Naive thymus-derived CD4-positive, alpha-beta T cell (primary cell): ENCODE data around the gene ST7L. TPM values are rescaled to one million over a fixed set of nuclear protein-coding genes. Genes with fewer than 3 reads are reported as not detected.
A peak's percentile ranks its signal among the peaks of the same experiment; 100 is the strongest.
"Not testable (repeated sequence)": the region's sequence is repeated elsewhere in the genome, so short reads cannot be mapped to it uniquely, and the experiment has no call there.

Source experiments
- ATAC-seq: fragments of 150-1000 bp; cut with Tn5 transposase; 2 replicates; pipeline ENCODE4 v1.10.0; 2021; ENCODE audit warnings: mild to moderate bottlenecking, moderate library complexity
- CTCF ChIA-PET: fragments of 350-600 bp; sonication (Branson Sonifier 250); formaldehyde crosslinking; loops from one replicate; lab custom pipeline; 2021; ENCODE audit warnings: antibody characterized with exemption; lab: Charles Lee
- POLR2A ChIA-PET: fragments of 350-600 bp; sonication (Branson Sonifier 250); formaldehyde crosslinking; loops from one replicate; lab custom pipeline; 2021; ENCODE audit warnings: antibody characterized with exemption, inconsistent platforms; lab: Charles Lee
- DNase-seq, 9 donors: peaks; one replicate each; pipeline versions ENCODE4 v3.0.0 to v3.0.0-alpha.2; 2020 to 2022; ENCODE audit warnings: mixed read lengths in 1 of 9
- H3K27ac ChIP-seq: one replicate; pipeline ENCODE4 v1.7.0; 2013; ENCODE audit warnings: mild to moderate bottlenecking, low read depth, low read length, moderate library complexity
- H3K27me3 ChIP-seq, 2 donors: one replicate each; pipeline ENCODE4 v1.7.0; 2013; ENCODE audit warnings: low read length in 2 of 2, mild to moderate bottlenecking in 2 of 2, moderate library complexity in 2 of 2; ENCODE audit not compliant: control insufficient read depth in 2 of 2, insufficient read depth in 2 of 2
- H3K36me3 ChIP-seq, 3 experiments: 1 replicate in 2 of 3; 2 replicates in 1 of 3; pipeline ENCODE4 v1.7.0; 2013; ENCODE audit warnings: low read length in 3 of 3, mild to moderate bottlenecking in 3 of 3, moderate library complexity in 1 of 3; ENCODE audit not compliant: insufficient read depth in 3 of 3, control insufficient read depth in 2 of 3
- H3K4me1 ChIP-seq, 2 donors: one replicate each; pipeline ENCODE4 v1.7.0; 2013; ENCODE audit warnings: low read length in 2 of 2, mild to moderate bottlenecking in 2 of 2, moderate library complexity in 1 of 2; ENCODE audit not compliant: control insufficient read depth in 2 of 2, insufficient read depth in 2 of 2
- H3K4me3 ChIP-seq: 2 replicates; pipeline ENCODE4 v1.7.0; 2013; ENCODE audit warnings: mild to moderate bottlenecking, low read length
- H3K9me3 ChIP-seq, 3 experiments: 1 replicate in 2 of 3; 2 replicates in 1 of 3; pipeline ENCODE4 v1.7.0; 2013; ENCODE audit warnings: low read length in 3 of 3; ENCODE audit not compliant: control insufficient read depth in 2 of 3
- H3K27ac Mint-ChIP-seq, 9 donors: one replicate each; pipeline ENCODE4 v1.8.0; 2020 to 2022; ENCODE audit warnings: mixed read lengths in 9 of 9, mild to moderate bottlenecking in 8 of 9, moderate library complexity in 5 of 9, inconsistent platforms in 2 of 9
- H3K27me3 Mint-ChIP-seq, 5 donors: one replicate each; pipeline ENCODE4 v1.8.0; 2021 to 2022; ENCODE audit warnings: mixed read lengths in 5 of 5, mild to moderate bottlenecking in 1 of 5
- H3K36me3 Mint-ChIP-seq, 5 donors: one replicate each; pipeline ENCODE4 v1.8.0; 2020 to 2022; ENCODE audit warnings: mixed read lengths in 5 of 5, mild to moderate bottlenecking in 3 of 5, inconsistent platforms in 1 of 5
- H3K4me1 Mint-ChIP-seq, 7 donors: one replicate each; pipeline ENCODE4 v1.8.0; 2020 to 2022; ENCODE audit warnings: mixed read lengths in 7 of 7, mild to moderate bottlenecking in 3 of 7, inconsistent platforms in 1 of 7
- H3K4me3 Mint-ChIP-seq, 10 donors: one replicate each; pipeline ENCODE4 v1.8.0; 2020 to 2022; ENCODE audit warnings: mild to moderate bottlenecking in 10 of 10, mixed read lengths in 10 of 10, moderate library complexity in 6 of 10, inconsistent platforms in 2 of 10
- H3K9me3 Mint-ChIP-seq, 11 donors: one replicate each; pipeline ENCODE4 v1.8.0; 2020 to 2022; ENCODE audit warnings: mixed read lengths in 11 of 11, mild to moderate bottlenecking in 4 of 11, inconsistent platforms in 1 of 11, moderate library complexity in 1 of 11
- intact Hi-C, 2 donors: fragments of 100-400 bp; cut with micrococcal nuclease; formaldehyde crosslinking; loops; one replicate each; pipeline ENCODE4 v1.15.1; 2023
- polyA plus RNA-seq, 2 donors: library from polyadenylated mRNA; unstranded; fragments of 300-500 nt; fragmentation: Illumina TruSeq; gene quantifications; one replicate each; pipeline ENCODE4 v1.2.3, GENCODE V29; 2021
- total RNA-seq, 6 experiments: library from RNA in 5 of 6; stranded (reverse) in 5 of 6; gene quantifications; 1 replicate in 5 of 6; 2 replicates in 1 of 6; pipeline ENCODE4 v1.2.3 and lab custom pipeline; 2021 to 2026

Gene ST7L
- total and polyA plus RNA-seq, 7 experiments from 2014 or later, result 14.0 to 26.8 (median 22.7) TPM

- Histone ChIP-seq H3K9me3 (no peaks in the 10 kb centered on the region), H3K36me3 (no peaks in the 10 kb centered on the region), H3K27ac (no peak overlapping the region), H3K4me1 (no peaks in the 10 kb centered on the region), H3K27me3 (no peaks in the 10 kb centered on the region), H3K4me3 (no peak overlapping the region)
- H3K36me3 Mint-ChIP-seq, result no peaks in the 10 kb centered on the region
- ChIA-PET POLR2A (no interaction called here), CTCF (no interaction called here)
- intact Hi-C loops, result no loop called here
- H3K4me1 Mint-ChIP-seq, result peaks cover 0 to 2% (median 0%) of the 10 kb centered on the region in 7 donors
- H3K4me3 Mint-ChIP-seq, result no peak overlapping the region
- ATAC-seq, result no peak
- H3K27ac Mint-ChIP-seq, result no peak overlapping the region
- DNase-seq, result no peak
- peaks cover 42 to 51% (median 50%) of the 10 kb centered on the region in 5 donors for H3K27me3 Mint-ChIP-seq
- no peaks in the 10 kb centered on the region for H3K9me3 Mint-ChIP-seq
Measured at GRCh38 chr1:112496290-112496689, 122.7 kb downstream of the ST7L start.

- H3K9me3 ChIP-seq, result no peaks in the 10 kb centered on the region
- H3K36me3 ChIP-seq, result no peaks in the 10 kb centered on the region
- H3K4me1 Mint-ChIP-seq, result peaks cover 0 to 2% (median 0%) of the 10 kb centered on the region in 7 donors
- POLR2A ChIA-PET, result no interaction called here
- no peaks in the 10 kb centered on the region for H3K4me1 ChIP-seq
- no peaks in the 10 kb centered on the region for H3K27me3 ChIP-seq
- intact Hi-C loops, result no loop called here
- no peaks in the 10 kb centered on the region for H3K9me3 Mint-ChIP-seq
- no peak overlapping the region for H3K27ac ChIP-seq
- H3K27me3 Mint-ChIP-seq, result peaks cover 21 to 45% (median 31%) of the 10 kb centered on the region in 5 donors
- CTCF ChIA-PET, result interaction anchor here (0.6 kb wide), 1 partner anchor 47 kb away, joined by 4 read pairs; no protein-coding TSS in a partner anchor
- H3K36me3 Mint-ChIP-seq, result no peaks in the 10 kb centered on the region
- H3K27ac Mint-ChIP-seq, result no peak overlapping the region
- ATAC-seq (no peak), DNase-seq (no peak)
- no peak overlapping the region for H3K4me3 ChIP-seq
- no peak overlapping the region for H3K4me3 Mint-ChIP-seq
Measured at GRCh38 chr1:112493351-112493750, 125.6 kb downstream of the ST7L start.

DNA sequence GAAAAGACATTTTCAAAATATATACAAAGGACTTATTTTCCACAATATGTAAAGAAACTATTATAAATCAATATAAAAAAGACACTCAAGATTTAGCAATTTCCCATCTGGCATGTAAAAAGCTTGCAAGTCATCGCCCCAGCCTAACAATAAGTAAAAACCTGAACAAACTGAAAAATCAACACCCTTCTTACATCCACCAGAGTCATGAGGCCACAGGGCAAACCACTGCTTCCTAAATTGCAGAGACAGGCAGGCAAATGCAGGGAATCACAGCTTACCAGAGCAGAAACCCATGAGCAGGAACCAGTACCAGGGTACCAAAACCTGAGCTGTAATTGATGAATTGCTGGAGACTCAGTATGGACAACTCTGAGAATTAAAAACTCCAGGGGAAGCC is 126.9 kb downstream of the ST7L start:
- peaks cover 16 to 33% (median 22%) of the 10 kb centered on the region in 5 donors for H3K27me3 Mint-ChIP-seq
- H3K36me3 ChIP-seq, result no peaks in the 10 kb centered on the region
- H3K9me3 Mint-ChIP-seq, result no peaks in the 10 kb centered on the region
- peaks cover 0 to 2% (median 0%) of the 10 kb centered on the region in 7 donors for H3K4me1 Mint-ChIP-seq
- no peak overlapping the region for H3K27ac ChIP-seq
- no peak for DNase-seq
- H3K4me1 ChIP-seq, result no peaks in the 10 kb centered on the region
- no peaks in the 10 kb centered on the region for H3K9me3 ChIP-seq
- H3K4me3 Mint-ChIP-seq, result no peak overlapping the region
- ATAC-seq, result no peak
- CTCF ChIA-PET, result interaction anchor here (1.6 kb wide), 1 partner anchor 25 kb away, joined by 4 read pairs; no protein-coding TSS in a partner anchor
- intact Hi-C loops, result no loop called here
- no peak overlapping the region for H3K27ac Mint-ChIP-seq
- no peak overlapping the region for H3K4me3 ChIP-seq
- POLR2A ChIA-PET, result no interaction called here
- no peaks in the 10 kb centered on the region for H3K27me3 ChIP-seq
- no peaks in the 10 kb centered on the region for H3K36me3 Mint-ChIP-seq

DNA sequence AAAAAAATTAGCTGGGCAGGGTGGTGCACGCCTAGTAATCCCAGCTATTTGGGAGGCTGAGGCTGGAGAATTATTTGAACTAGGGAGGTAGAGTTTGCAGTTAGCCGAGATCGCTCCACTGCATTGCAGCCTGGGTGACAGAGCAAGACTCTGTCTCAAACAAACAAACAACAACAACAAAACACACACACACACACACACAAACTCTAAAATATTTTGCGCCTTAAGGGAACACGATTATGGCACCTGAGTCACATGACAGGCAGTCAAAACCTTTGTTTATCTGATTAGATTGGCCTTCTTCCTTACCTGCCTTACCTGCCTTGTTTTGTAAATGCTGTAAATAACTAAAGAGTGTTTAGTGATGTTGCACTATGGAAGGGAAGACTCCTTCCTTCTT is 130.8 kb downstream of the ST7L start:
- POLR2A ChIA-PET, result interaction anchor here (0.7 kb wide), 1 partner anchor 115 kb away, joined by 3 read pairs; no protein-coding TSS in a partner anchor

GRCh38 chr1:112487686-112488085 is 131.3 kb downstream of the ST7L start:
- H3K9me3 Mint-ChIP-seq, H3K27ac Mint-ChIP-seq, H3K4me3 Mint-ChIP-seq, H3K9me3 ChIP-seq, H3K4me1 ChIP-seq, H3K36me3 ChIP-seq, ATAC-seq, POLR2A ChIA-PET, H3K36me3 Mint-ChIP-seq, H3K27me3 ChIP-seq, DNase-seq, H3K27ac ChIP-seq, intact Hi-C loops, H3K4me3 ChIP-seq, H3K4me1 Mint-ChIP-seq: not testable (repeated sequence)
- peaks cover 10 to 20% (median 13%) of the 10 kb centered on the region in 5 donors for H3K27me3 Mint-ChIP-seq
- CTCF ChIA-PET, result interaction anchor here (0.6 kb wide), 1 partner anchor 22 kb away, joined by 5 read pairs; no protein-coding TSS in a partner anchor

More for the DNA sequence above, 130.8 kb downstream of the ST7L start:
- no peaks in the 10 kb centered on the region for H3K4me1 Mint-ChIP-seq
- no peak overlapping the region for H3K27ac Mint-ChIP-seq
- no peak overlapping the region for H3K4me3 Mint-ChIP-seq
- Histone ChIP-seq H3K36me3 (no peaks in the 10 kb centered on the region), H3K4me1 (no peaks in the 10 kb centered on the region), H3K4me3 (no peak overlapping the region), H3K27ac (no peak overlapping the region), H3K27me3 (no peaks in the 10 kb centered on the region), H3K9me3 (no peaks in the 10 kb centered on the region)
- H3K27me3 Mint-ChIP-seq, result peaks cover 10 to 20% (median 12%) of the 10 kb centered on the region in 5 donors
- no peaks in the 10 kb centered on the region for H3K36me3 Mint-ChIP-seq
- ATAC-seq (no peak), DNase-seq (no peak)
- intact Hi-C loops, result no loop called here
- no peaks in the 10 kb centered on the region for H3K9me3 Mint-ChIP-seq
- CTCF ChIA-PET, result no interaction called here

DNA sequence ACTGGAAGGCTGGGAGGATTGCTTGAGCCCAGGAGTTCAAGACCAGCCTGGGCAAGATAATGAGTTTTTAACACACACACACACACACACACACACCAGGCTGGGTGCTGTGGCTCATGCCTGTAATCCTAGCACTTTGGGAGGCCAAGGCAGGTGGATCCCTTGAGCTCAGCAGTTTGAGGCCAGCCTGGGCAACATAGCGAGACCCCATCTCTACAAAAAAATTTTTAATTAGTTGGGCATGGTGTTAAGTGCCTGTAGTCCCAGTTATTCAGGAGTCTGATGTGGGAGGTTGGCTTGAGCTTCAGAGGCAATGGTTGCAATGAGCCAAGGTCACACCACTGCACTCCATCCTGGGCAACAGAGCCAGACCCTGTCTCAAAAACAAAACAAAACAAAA is 132.9 kb downstream of the ST7L start:
- DNase-seq, ATAC-seq, H3K4me1 ChIP-seq, H3K4me3 Mint-ChIP-seq, H3K4me1 Mint-ChIP-seq, H3K36me3 ChIP-seq, intact Hi-C loops, H3K27me3 ChIP-seq, H3K4me3 ChIP-seq, H3K27ac Mint-ChIP-seq, H3K36me3 Mint-ChIP-seq, H3K27ac ChIP-seq, H3K9me3 ChIP-seq, POLR2A ChIA-PET, H3K9me3 Mint-ChIP-seq: not testable (repeated sequence)
- peaks cover 6 to 19% (median 16%) of the 10 kb centered on the region in 5 donors for H3K27me3 Mint-ChIP-seq
- CTCF ChIA-PET, result interaction anchor here (1.2 kb wide), 1 partner anchor 20 kb away, joined by 4 read pairs; no protein-coding TSS in a partner anchor

DNA sequence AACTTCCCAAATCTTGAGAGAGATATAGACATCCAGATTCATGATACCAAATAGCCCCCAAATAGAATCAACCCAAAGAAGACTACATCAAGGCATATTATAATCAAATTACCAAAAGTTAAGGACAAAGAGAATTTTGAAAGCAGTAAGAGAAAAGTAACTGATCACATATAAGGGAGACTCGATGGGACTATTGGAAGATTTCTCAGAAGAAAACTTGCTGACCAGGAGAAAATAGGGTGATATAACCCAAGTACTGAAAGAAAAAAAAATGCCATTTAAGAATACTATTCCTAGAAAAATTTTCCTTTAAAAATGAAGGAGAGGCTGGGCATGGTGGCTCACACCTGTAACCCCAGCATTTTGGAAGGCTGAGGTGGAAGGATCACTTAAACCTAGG is 140.6 kb downstream of the ST7L start:
- Mint-ChIP-seq H3K4me1 (no peaks in the 10 kb centered on the region), H3K4me3 (no peak overlapping the region), H3K36me3 (peaks cover 4 to 20% (median 14%) of the 10 kb centered on the region in 5 donors), H3K9me3 (peaks cover 0 to 65% (median 29%) of the 10 kb centered on the region in 11 donors), H3K27ac (peak overlapping the region in 1 of 9 donors; percentile 62), H3K27me3 (peaks cover 25 to 35% (median 26%) of the 10 kb centered on the region in 5 donors)
- ATAC-seq (no peak), DNase-seq (no peak)
- Histone ChIP-seq H3K27me3 (no peaks in the 10 kb centered on the region), H3K9me3 (peaks cover 0 to 21% (median 4%) of the 10 kb centered on the region in 3 experiments), H3K4me3 (no peak overlapping the region), H3K4me1 (no peaks in the 10 kb centered on the region), H3K36me3 (no peaks in the 10 kb centered on the region), H3K27ac (no peak overlapping the region)
- CTCF ChIA-PET, result no interaction called here
- intact Hi-C loops, result no loop called here
- POLR2A ChIA-PET, result no interaction called here
